Measurements from ENCODE around the gene CACNA1H. TPM values are rescaled to one million over a fixed set of nuclear protein-coding genes. Genes with fewer than 3 reads are reported as not detected.

Gene CACNA1H
- total and polyA plus RNA-seq, 2 donors (not counting 3 experiments of a cell fraction or from before 2014, with no cell fraction given): 0.03 TPM; not detected in 1

DNA sequence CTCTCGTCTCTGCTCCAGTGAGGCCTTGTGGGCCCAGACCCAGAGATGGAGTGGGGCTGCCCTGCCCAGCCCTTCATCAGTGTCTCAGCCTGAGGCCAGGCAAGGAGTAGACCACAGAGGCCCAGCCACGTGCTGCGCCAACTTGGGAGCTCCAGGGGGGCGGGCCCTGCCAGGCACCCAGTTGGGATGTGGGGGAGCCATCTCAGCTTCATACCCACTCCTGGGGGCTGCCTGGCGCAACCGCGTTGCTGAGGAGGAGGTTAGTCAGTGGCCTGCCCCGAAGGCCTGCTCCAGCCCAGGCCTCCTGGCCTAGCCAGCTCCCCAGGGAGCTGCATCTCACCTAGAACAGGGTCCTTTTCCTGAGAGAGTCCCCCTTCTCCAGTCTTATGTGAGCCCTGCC, 60.3 kb downstream of the CACNA1H start:
- Histone ChIP-seq H2AFZ (ENCODE audit: low read depth, low read length) (no peak overlapping the region), H3K36me3 (ENCODE audit: control insufficient read depth in 2 of 2, extremely low read depth in 1 of 2, insufficient read depth in 2 of 2, low read length in 2 of 2) (no peaks in the 10 kb centered on the region), H3K4me2 (ENCODE audit: insufficient read depth, low read length) (no peak overlapping the region), H3K9ac (replicated peaks; ENCODE audit: extremely low read depth, insufficient read depth, low read length) (no peak overlapping the region), H3K9me1 (replicated peaks; ENCODE audit: control insufficient read depth, extremely low read depth, insufficient read depth, low read length) (no peaks in the 10 kb centered on the region), H3K27me3 (ENCODE audit: control insufficient read depth in 2 of 2, insufficient read depth in 2 of 2, low read length in 2 of 2) (no peaks in the 10 kb centered on the region), H3K27ac (ENCODE audit: insufficient read depth, low read depth, low read length) (no peak overlapping the region), H3K4me3 (replicated peaks in 1 of 3; ENCODE audit: insufficient read depth in 1 of 3, low read depth in 1 of 3, low read length in 3 of 3) (no peak overlapping the region), H4K20me1 (replicated peaks; ENCODE audit: control insufficient read depth, extremely low read depth, insufficient read depth, low read length) (no peaks in the 10 kb centered on the region), H3K9me3 (replicated peaks; ENCODE audit: control insufficient read depth, insufficient read depth, low read length) (no peaks in the 10 kb centered on the region), H3K79me2 (ENCODE audit: control insufficient read depth, insufficient read depth, low read length) (no peaks in the 10 kb centered on the region), H3K4me1 (ENCODE audit: control insufficient read depth, extremely low read depth, insufficient read depth, low read length) (no peaks in the 10 kb centered on the region)
- CTCF ChIA-PET: no interaction called here
- BruUV-seq (replicated peaks): no TSS peak
- FAIRE-seq (no peak), DNase-seq (ENCODE audit: low read depth, low spot score) (no peak)
- TF ChIP-seq GATA2 (IDR thresholded peaks at IDR 0.05; ENCODE audit: insufficient read depth, insufficient read length, low read depth, low read length) (no peak), JUN (IDR thresholded peaks at IDR 0.05; ENCODE audit: borderline replicate concordance, insufficient read depth, insufficient read length, low read depth) (no peak), FOS (IDR thresholded peaks at IDR 0.05; ENCODE audit: borderline replicate concordance, insufficient read depth, low read length) (no peak), MYC (IDR thresholded peaks at IDR 0.05; ENCODE audit: low read depth, low read length) (no peak), POLR2AphosphoS5 (IDR thresholded peaks at IDR 0.05; ENCODE audit: insufficient read depth, low read depth, low read length) (no peak), EZH2 (IDR thresholded peaks at IDR 0.05; ENCODE audit: borderline replicate concordance, low read depth, low read length, severe bottlenecking) (no peak), POLR2A (IDR thresholded peaks at IDR 0.05; ENCODE audit: low read depth, low read length) (no peak)
- TF ChIP-seq, protein P1, sequence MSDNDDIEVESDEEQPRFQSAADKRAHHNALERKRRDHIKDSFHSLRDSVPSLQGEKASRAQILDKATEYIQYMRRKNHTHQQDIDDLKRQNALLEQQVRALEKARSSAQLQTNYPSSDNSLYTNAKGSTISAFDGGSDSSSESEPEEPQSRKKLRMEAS (IDR thresholded peaks at IDR 0.05; ENCODE audit: insufficient read depth, insufficient read length): no peak
- TF ChIP-seq, protein P2, sequence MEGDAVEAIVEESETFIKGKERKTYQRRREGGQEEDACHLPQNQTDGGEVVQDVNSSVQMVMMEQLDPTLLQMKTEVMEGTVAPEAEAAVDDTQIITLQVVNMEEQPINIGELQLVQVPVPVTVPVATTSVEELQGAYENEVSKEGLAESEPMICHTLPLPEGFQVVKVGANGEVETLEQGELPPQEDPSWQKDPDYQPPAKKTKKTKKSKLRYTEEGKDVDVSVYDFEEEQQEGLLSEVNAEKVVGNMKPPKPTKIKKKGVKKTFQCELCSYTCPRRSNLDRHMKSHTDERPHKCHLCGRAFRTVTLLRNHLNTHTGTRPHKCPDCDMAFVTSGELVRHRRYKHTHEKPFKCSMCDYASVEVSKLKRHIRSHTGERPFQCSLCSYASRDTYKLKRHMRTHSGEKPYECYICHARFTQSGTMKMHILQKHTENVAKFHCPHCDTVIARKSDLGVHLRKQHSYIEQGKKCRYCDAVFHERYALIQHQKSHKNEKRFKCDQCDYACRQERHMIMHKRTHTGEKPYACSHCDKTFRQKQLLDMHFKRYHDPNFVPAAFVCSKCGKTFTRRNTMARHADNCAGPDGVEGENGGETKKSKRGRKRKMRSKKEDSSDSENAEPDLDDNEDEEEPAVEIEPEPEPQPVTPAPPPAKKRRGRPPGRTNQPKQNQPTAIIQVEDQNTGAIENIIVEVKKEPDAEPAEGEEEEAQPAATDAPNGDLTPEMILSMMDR (IDR thresholded peaks at IDR 0.05; ENCODE audit: extremely low read depth in 1 of 2, insufficient read depth in 1 of 2, low read depth in 1 of 2, low read length in 2 of 2): no peak
- dilution Hi-C loops (cut with MboI; ENCODE audit: extremely low pct_ligation_motif_present, low sequenced_read_pairs): no loop called here
- intact Hi-C loops (cut with micrococcal nuclease): no loop called here
- POLR2A ChIA-PET: no interaction called here

All from endothelial cell of umbilical vein (primary cell).